Measurements from ENCODE around the gene FILIP1L. TPM values are rescaled to one million over a fixed set of nuclear protein-coding genes. Genes with fewer than 3 reads are reported as not detected.

The FILIP1L gene
- total RNA-seq, 4 donors from 2014 or later: 87.1 to 115 (median 99.6) TPM

GRCh38 chr3:99938270-99938911, 175.9 kb downstream of the FILIP1L start:
- Histone ChIP-seq H3K9me3 (no peaks in the 10 kb centered on the region), H3K27me3 (no peaks in the 10 kb centered on the region), H3K36me3 (no peaks in the 10 kb centered on the region), H3K27ac (peak overlapping the region; percentile 59 to 75 (median 72)), H3K4me3 (no peak overlapping the region), H3K4me1 (peaks cover 53 to 54% of the 10 kb centered on the region in 2 donors)
- no peak for ATAC-seq
- in situ Hi-C loops (cut with MboI; ENCODE audit: low sequenced_read_pairs in 4 of 4): no loop called here
- intact Hi-C loops (cut with DNase I; ENCODE audit: low total_unique reads): no loop called here
- no peak for TF ChIP-seq POLR2A (IDR thresholded peaks at IDR 0.05)
- no peak for TF ChIP-seq CTCF (IDR thresholded peaks at IDR 0.05 in 4 of 5, conservative IDR thresholded peaks at IDR 0.05 in 1 of 5)
- DNase-seq: no peak

DNA sequence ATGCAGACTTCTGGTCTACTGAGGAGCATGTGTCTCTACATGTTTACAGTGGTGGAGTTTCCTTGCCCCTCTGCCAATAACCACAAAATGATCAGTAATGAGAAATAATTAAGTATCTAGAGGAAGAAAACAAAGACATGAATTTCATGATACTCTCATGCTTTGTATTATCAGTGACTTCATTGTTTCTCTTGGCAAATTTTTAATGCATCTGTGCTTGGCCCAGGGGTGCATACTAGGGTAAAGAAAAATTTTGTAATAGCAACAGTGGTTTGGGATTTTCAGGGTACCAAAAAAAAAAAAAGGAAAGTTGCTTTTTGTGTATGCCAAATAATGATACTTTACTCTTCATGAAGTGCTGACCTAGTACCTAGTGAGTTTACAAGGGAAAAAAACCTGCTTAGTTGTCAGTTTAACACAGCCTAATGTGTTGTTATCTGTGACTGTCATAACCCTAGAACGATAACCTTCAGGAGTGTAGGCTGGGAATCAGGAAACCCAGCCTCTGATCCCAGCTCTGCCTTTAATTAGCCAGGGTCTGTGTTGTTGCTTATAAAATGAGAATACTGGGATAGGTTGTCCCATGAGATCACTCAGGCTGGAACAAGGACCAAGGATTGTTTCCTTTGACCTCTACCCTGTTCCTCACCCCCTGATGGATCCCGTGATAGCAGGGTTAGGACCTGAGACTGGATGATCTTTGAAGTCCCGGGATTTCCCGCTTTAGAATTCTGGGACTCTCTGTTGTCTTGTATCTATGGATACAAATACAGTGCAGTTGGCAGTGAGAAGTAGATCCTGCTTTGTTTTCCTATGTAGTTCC, 179.1 kb downstream of the FILIP1L start:
- H3K4me1 ChIP-seq: peaks cover 51 to 58% of the 10 kb centered on the region in 2 donors
- no peak overlapping the region for H3K4me3 ChIP-seq
- no peaks in the 10 kb centered on the region for H3K27me3 ChIP-seq
- peak overlapping the region; percentile 50 to 75 (median 66) for H3K27ac ChIP-seq
- H3K9me3 ChIP-seq: no peaks in the 10 kb centered on the region
- intact Hi-C loops (cut with DNase I; ENCODE audit: low total_unique reads) (no loop called here), in situ Hi-C loops (cut with MboI; ENCODE audit: low sequenced_read_pairs in 4 of 4) (no loop called here)
- ATAC-seq: peak; percentile 31 to 34
- no peak for TF ChIP-seq POLR2A (IDR thresholded peaks at IDR 0.05)
- TF ChIP-seq CTCF (IDR thresholded peaks at IDR 0.05 in 4 of 5, conservative IDR thresholded peaks at IDR 0.05 in 1 of 5): no peak
- DNase-seq: no peak
- H3K36me3 ChIP-seq: no peaks in the 10 kb centered on the region

DNA sequence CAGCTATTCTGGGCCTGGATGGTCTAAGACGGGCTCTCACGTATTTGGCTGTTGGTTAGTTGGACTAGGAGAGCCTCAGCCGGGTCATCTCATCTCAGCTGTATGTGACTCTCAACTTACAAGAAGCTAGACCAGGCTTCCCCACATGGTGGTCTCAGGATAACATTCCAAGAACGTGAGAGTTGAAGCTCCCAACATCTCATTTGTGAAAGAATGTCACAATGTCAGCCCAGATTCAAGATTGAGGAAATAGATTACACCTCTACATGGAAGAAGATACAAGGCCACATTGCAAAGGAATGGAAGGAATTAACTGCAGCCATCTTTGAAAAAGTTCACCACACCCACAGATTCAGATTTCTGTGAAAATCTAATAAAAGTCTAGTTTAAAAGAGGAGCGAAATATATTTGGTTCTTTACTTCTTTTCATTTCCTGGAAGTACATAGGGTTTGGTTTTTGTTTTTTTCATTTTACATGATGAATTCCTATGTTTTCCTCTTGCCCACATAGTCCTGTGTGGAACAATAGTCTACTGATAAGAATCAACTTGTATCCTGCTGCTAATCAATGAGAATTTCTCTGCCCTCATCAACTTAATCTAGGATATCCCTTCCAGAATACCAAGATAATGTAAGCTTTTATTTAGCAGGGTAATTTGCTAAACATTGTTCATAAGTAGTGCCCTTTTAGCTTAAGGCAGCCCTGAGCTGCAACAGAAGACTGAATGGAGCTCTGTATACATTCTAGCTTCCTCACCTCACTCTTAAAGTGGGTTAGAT, 180.1 kb downstream of the FILIP1L start:
- no peaks in the 10 kb centered on the region for H3K9me3 ChIP-seq
- H3K4me3 ChIP-seq: no peak overlapping the region
- H3K27me3 ChIP-seq: no peaks in the 10 kb centered on the region
- ATAC-seq (no peak), DNase-seq (no peak)
- intact Hi-C loops (cut with DNase I; ENCODE audit: low total_unique reads) (no loop called here), in situ Hi-C loops (cut with MboI; ENCODE audit: low sequenced_read_pairs in 4 of 4) (no loop called here)
- peaks cover 51 to 58% of the 10 kb centered on the region in 2 donors for H3K4me1 ChIP-seq
- no peak for TF ChIP-seq POLR2A (IDR thresholded peaks at IDR 0.05)
- TF ChIP-seq CTCF (IDR thresholded peaks at IDR 0.05 in 4 of 5, conservative IDR thresholded peaks at IDR 0.05 in 1 of 5): no peak
- H3K27ac ChIP-seq: peak overlapping the region; percentile 50 to 75 (median 66)
- no peaks in the 10 kb centered on the region for H3K36me3 ChIP-seq

- TF ChIP-seq CTCF (IDR thresholded peaks at IDR 0.05 in 4 of 5, conservative IDR thresholded peaks at IDR 0.05 in 1 of 5) (no peak), POLR2A (IDR thresholded peaks at IDR 0.05) (no peak)
- ATAC-seq (no peak), DNase-seq (no peak)
- H3K4me1 ChIP-seq: peaks cover 46 to 51% of the 10 kb centered on the region in 2 donors
- no peaks in the 10 kb centered on the region for H3K36me3 ChIP-seq
- in situ Hi-C loops (cut with MboI; ENCODE audit: low sequenced_read_pairs in 4 of 4): no loop called here
- H3K27me3 ChIP-seq: no peaks in the 10 kb centered on the region
- H3K27ac ChIP-seq: peak overlapping the region; percentile 46 to 75 (median 60)
- H3K4me3 ChIP-seq: no peak overlapping the region
- intact Hi-C loops (cut with DNase I; ENCODE audit: low total_unique reads): no loop called here
- H3K9me3 ChIP-seq: no peaks in the 10 kb centered on the region
These were observed 183.2 kb downstream of the FILIP1L start for GRCh38 chr3:99931059-99931458.
